HCT116 (cell line): ENCODE data around the gene H19. TPM values are rescaled to one million over a fixed set of nuclear protein-coding genes. Genes with fewer than 3 reads are reported as not detected.

Experiments used
- ATAC-seq: fragments of 200-7000 bp; cut with Tn5 transposase; 2 replicates; pipeline ENCODE4 v1.9.1; 2020; ENCODE audit warnings: mild to moderate bottlenecking, moderate library complexity
- BruUV-seq: library from RNA; stranded (reverse); fragments of 400-500 nt; replicated peaks from 2 replicates; lab custom pipeline; 2021; lab: Mats Ljungman, UMichigan
- CTCF ChIA-PET: fragments of 300-600 bp; sonication (Branson Sonifier 250); formaldehyde crosslinking; loops from one replicate; lab custom pipeline; 2021; ENCODE audit warnings: antibody characterized with exemption; lab: Charles Lee
- POLR2A ChIA-PET: fragments of 300-600, 350-600 bp; sonication (Branson Sonifier 250); formaldehyde crosslinking; loops from one replicate; lab custom pipeline; 2021; ENCODE audit warnings: antibody characterized with exemption; lab: Charles Lee
- RAD21 ChIA-PET, 2 experiments: fragments of 300-600 bp; sonication (Branson Sonifier 250); formaldehyde crosslinking; loops; one replicate each; lab custom pipeline; 2023; ENCODE audit warnings: low total read pairs in 2 of 2; ENCODE audit not compliant: uncharacterized antibody in 2 of 2, unreplicated experiment in 2 of 2, low non-redundant PET in 1 of 2; lab: Charles Lee
- DNase-seq: peaks from one replicate; pipeline ENCODE4 v3.0.0-alpha.2; 2010; ENCODE audit warnings: low read depth, low spot score
- H2AFZ ChIP-seq: fragments of 200-600 bp; shearing (Covaris generic), sonication (generic); 2 replicates; pipeline ENCODE4 v1.6.1; 2017; ENCODE audit warnings: low read depth, mixed run types, mixed read lengths, antibody characterized with exemption, low read length; ENCODE audit not compliant: poor library complexity, severe bottlenecking
- H3K27ac ChIP-seq: 2 replicates; pipeline ENCODE4 v1.5.1; 2012; ENCODE audit warnings: low read depth, low read length
- H3K27me3 ChIP-seq: fragments of 200-600 bp; sonication (generic); 2 replicates; pipeline ENCODE4 v1.6.1; 2016; ENCODE audit warnings: mixed run types, low read length, mixed read lengths; ENCODE audit not compliant: insufficient read depth
- H3K36me3 ChIP-seq, 2 experiments: fragments of 200-500 bp in 1 of 2; fragments of 200-600 bp in 1 of 2; sonication (Bioruptor generic) in 1 of 2; sonication (generic) in 1 of 2; 2 replicates each; pipeline versions ENCODE4 v1.5.1 to v1.6.1; 2014 to 2016; ENCODE audit warnings: low read length in 2 of 2, inconsistent platforms in 1 of 2, mixed read lengths in 1 of 2, mixed run types in 1 of 2; ENCODE audit not compliant: insufficient read depth in 2 of 2, control insufficient read depth in 1 of 2
- H3K4me1 ChIP-seq, 2 experiments: fragments of 200-600 bp in 1 of 2; sonication (generic) in 1 of 2; 2 replicates each; pipeline versions ENCODE4 v1.5.1 to v1.6.1; 2012 to 2017; ENCODE audit warnings: low read length in 2 of 2, inconsistent platforms in 1 of 2, mild to moderate bottlenecking in 1 of 2, mixed read lengths in 1 of 2, mixed run types in 1 of 2, moderate library complexity in 1 of 2; ENCODE audit not compliant: insufficient read depth in 2 of 2, control insufficient read depth in 1 of 2
- H3K4me2 ChIP-seq: fragments of 200-600 bp; sonication (generic); 2 replicates; pipeline ENCODE4 v1.6.1; 2017; ENCODE audit warnings: mixed run types, low read length, mixed read lengths
- H3K4me3 ChIP-seq, 2 experiments: fragments of 200-600 bp in 1 of 2; sonication (generic) in 1 of 2; replicated peaks in 1 of 2; 2 replicates each; pipeline ENCODE4 v1.5.1; 2011 to 2016; ENCODE audit warnings: low read length in 2 of 2, control low read depth in 1 of 2, low read depth in 1 of 2, mild to moderate bottlenecking in 1 of 2, mixed read lengths in 1 of 2, mixed run types in 1 of 2
- H3K79me2 ChIP-seq: fragments of 200-600 bp; sonication (generic); 2 replicates; pipeline ENCODE4 v1.6.1; 2017; ENCODE audit warnings: mild to moderate bottlenecking, mixed run types, low read length, moderate library complexity, mixed read lengths; ENCODE audit not compliant: insufficient read depth
- H3K9ac ChIP-seq: fragments of 200-600 bp; sonication (generic); 2 replicates; pipeline ENCODE4 v1.6.1; 2016; ENCODE audit warnings: low read length, mixed read lengths
- H3K9me2 ChIP-seq: fragments of 200-600 bp; sonication (generic), shearing (Covaris generic); 2 replicates; pipeline ENCODE4 v1.6.1; 2017; ENCODE audit warnings: mixed run types, mild to moderate bottlenecking, moderate library complexity; ENCODE audit not compliant: insufficient read depth
- H3K9me3 ChIP-seq, 2 experiments: fragments of 200-500 bp in 1 of 2; fragments of 200-600 bp in 1 of 2; sonication (Bioruptor generic) in 1 of 2; sonication (generic) in 1 of 2; 2 replicates each; pipeline ENCODE4 v1.6.1; 2014 to 2017; ENCODE audit warnings: low read length in 2 of 2, mixed read lengths in 2 of 2, inconsistent platforms in 1 of 2, low read depth in 1 of 2, mild to moderate bottlenecking in 1 of 2, mixed run types in 1 of 2, moderate library complexity in 1 of 2; ENCODE audit not compliant: control insufficient read depth in 1 of 2, insufficient read depth in 1 of 2
- H4K20me1 ChIP-seq: fragments of 200-600 bp; sonication (generic), shearing (Covaris generic); 2 replicates; pipeline ENCODE4 v1.6.1; 2017; ENCODE audit warnings: mixed run types, mild to moderate bottlenecking, moderate library complexity; ENCODE audit not compliant: insufficient read depth
- ATF3 ChIP-seq: IDR thresholded peaks from 2 replicates; pipeline ENCODE4 v1.6.1; 2012
- CBX3 ChIP-seq: IDR thresholded peaks from 2 replicates; pipeline ENCODE4 v1.6.1; 2012; ENCODE audit warnings: low read depth
- CEBPB ChIP-seq: IDR thresholded peaks from 2 replicates; pipeline ENCODE4 v1.6.1; 2012; ENCODE audit warnings: low read depth
- CTCF ChIP-seq, 3 experiments: fragments of 200-600 bp in 1 of 3; sonication (generic) in 1 of 3; IDR thresholded peaks in 2 of 3; conservative IDR thresholded peaks in 1 of 3; 2 replicates each; pipeline ENCODE4 v1.5.1; 2012 to 2017; ENCODE audit warnings: low read depth in 2 of 3, low read length in 2 of 3, antibody characterized with exemption in 1 of 3, borderline replicate concordance in 1 of 3, control low read depth in 1 of 3, mild to moderate bottlenecking in 1 of 3, mixed read lengths in 1 of 3, mixed run types in 1 of 3, moderate library complexity in 1 of 3; ENCODE audit not compliant: insufficient read depth in 1 of 3
- EGR1 ChIP-seq: IDR thresholded peaks from 2 replicates; pipeline ENCODE4 v1.6.1; 2012; ENCODE audit warnings: low read depth
- EZH2phosphoT487 ChIP-seq: fragments of 200-600 bp; IDR thresholded peaks from 2 replicates; pipeline ENCODE4 v1.6.1; 2018; ENCODE audit warnings: antibody characterized with exemption, borderline replicate concordance
- FOSL1 ChIP-seq: IDR thresholded peaks from 2 replicates; pipeline ENCODE4 v1.6.1; 2012; ENCODE audit warnings: low read depth
- JUND ChIP-seq: IDR thresholded peaks from 2 replicates; pipeline ENCODE4 v1.6.1; 2012
- RAD21 ChIP-seq: IDR thresholded peaks from 2 replicates; pipeline ENCODE4 v1.6.1; 2012; ENCODE audit warnings: low read depth, mild to moderate bottlenecking
- REST ChIP-seq: IDR thresholded peaks from 2 replicates; pipeline ENCODE4 v1.6.1; 2012; ENCODE audit warnings: low read depth
- SIN3A ChIP-seq: IDR thresholded peaks from 2 replicates; pipeline ENCODE4 v1.6.1; 2012; ENCODE audit warnings: low read depth
- SP1 ChIP-seq: IDR thresholded peaks from 2 replicates; pipeline ENCODE4 v1.6.1; 2012; ENCODE audit warnings: low read depth
- SRF ChIP-seq: IDR thresholded peaks from 2 replicates; pipeline ENCODE4 v1.6.1; 2012; ENCODE audit warnings: low read depth
- TCF7L2 ChIP-seq: IDR thresholded peaks from 2 replicates; pipeline ENCODE4 v1.7.0; 2011; ENCODE audit warnings: borderline replicate concordance, inconsistent platforms; ENCODE audit not compliant: insufficient read depth, insufficient read length; ENCODE audit errors: extremely low read depth
- YY1 ChIP-seq: IDR thresholded peaks from 2 replicates; pipeline ENCODE4 v1.6.1; 2011; ENCODE audit warnings: low read length, low read depth, moderate library complexity, mild to moderate bottlenecking; ENCODE audit not compliant: insufficient replicate concordance; ENCODE audit errors: extremely low read depth
- ZBTB33 ChIP-seq: IDR thresholded peaks from 2 replicates; pipeline ENCODE4 v1.6.1; 2011; ENCODE audit warnings: mild to moderate bottlenecking, low read length, moderate library complexity; ENCODE audit not compliant: insufficient replicate concordance; ENCODE audit errors: extremely low read depth
- ZFX ChIP-seq: fragments of 450-650 bp; IDR thresholded peaks from 2 replicates; pipeline ENCODE4 v1.6.1; 2017
- intact Hi-C: fragments of 100-400 bp; cut with micrococcal nuclease; formaldehyde crosslinking; loops from 2 replicates; pipeline ENCODE4 v1.10.0; 2022
- total RNA-seq: library from RNA; stranded (reverse); gene quantifications from one replicate; pipeline ENCODE4 v1.2.1, GENCODE V29; 2021; ENCODE audit not compliant: unreplicated experiment

Gene H19
- total RNA-seq, 1 experiment from 2014 or later = 10.5 TPM

- H3K4me3 ChIP-seq = no peak overlapping the region
- H3K9me3 ChIP-seq = no peaks in the 10 kb centered on the region
- no peak overlapping the region for H3K9ac ChIP-seq
- H3K79me2 ChIP-seq = no peaks in the 10 kb centered on the region
- H3K36me3 ChIP-seq = no peaks in the 10 kb centered on the region
- H3K4me2 ChIP-seq = no peak overlapping the region
- ChIA-PET CTCF (no interaction called here), RAD21 (no interaction called here), POLR2A (no interaction called here)
- peaks cover 19% of the 10 kb centered on the region for H3K27me3 ChIP-seq
- H4K20me1 ChIP-seq = no peaks in the 10 kb centered on the region
- intact Hi-C loops = no loop called here
- no peaks in the 10 kb centered on the region for H3K9me2 ChIP-seq
- TF ChIP-seq SIN3A (no peak), TCF7L2 (no peak), CEBPB (no peak), JUND (no peak), EZH2phosphoT487 (no peak), YY1 (no peak), SRF (no peak), ZFX (no peak), FOSL1 (no peak), ATF3 (no peak), ZBTB33 (no peak), EGR1 (no peak), SP1 (no peak), CBX3 (no peak), CTCF (IDR thresholded peaks at IDR 0.05 in 2 of 3, conservative IDR thresholded peaks at IDR 0.05 in 1 of 3; ENCODE audit: borderline replicate concordance in 1 of 3, insufficient read depth in 1 of 3, low read depth in 2 of 3, low read length in 2 of 3) (no peak), RAD21 (no peak), REST (no peak)
- H2AFZ ChIP-seq = no peak overlapping the region
- no peak for ATAC-seq
- no TSS peak for BruUV-seq
- H3K27ac ChIP-seq = no peak overlapping the region
- DNase-seq = no peak
- no peaks in the 10 kb centered on the region for H3K4me1 ChIP-seq
Observed at GRCh38 chr11:2041963-2042362, 44.3 kb upstream of the H19 start.
